Measurements from ENCODE around the gene GIGYF2. TPM values are rescaled to one million over a fixed set of nuclear protein-coding genes. Genes with fewer than 3 reads are reported as not detected.
A peak's percentile ranks its signal among the peaks of the same experiment; 100 is the strongest.

The GIGYF2 gene
- total and polyA plus RNA-seq, 2 of the 4 experiments (the other 2 are of a cell fraction), result 14.7 to 66.0 TPM

GRCh38 chr2:232838406-232838874 is 141.3 kb downstream of the GIGYF2 start:
- Histone ChIP-seq H3K4me2 (ENCODE audit: low read depth, low read length) (no peak overlapping the region), H4K91ac (ENCODE audit: insufficient read depth, low read depth, low read length) (no peak overlapping the region), H3K18ac (ENCODE audit: low read depth, low read length) (no peak overlapping the region), H4K8ac (ENCODE audit: low read depth in 2 of 2, low read length in 2 of 2) (no peak overlapping the region), H3K79me1 (ENCODE audit: low read depth in 1 of 2, low read length in 2 of 2) (peaks cover 9 to 27% of the 10 kb centered on the region in 2 experiments), H3K4ac (ENCODE audit: low read depth, low read length) (no peak overlapping the region), H3K56ac (ENCODE audit: extremely low read depth, insufficient read depth, low read length) (no peak overlapping the region), H4K20me1 (ENCODE audit: insufficient read depth, low read length) (no peaks in the 10 kb centered on the region; the same call in 1 of the 2 replicates), H2AK9ac (replicated peaks; ENCODE audit: low read depth, low read length, poor library complexity) (no peak overlapping the region), H2AK5ac (ENCODE audit: low read depth, low read length) (no peak overlapping the region), H3K27me3 (ENCODE audit: control insufficient read depth, insufficient read depth, low read length) (no peaks in the 10 kb centered on the region), H3K14ac (replicated peaks; ENCODE audit: low read depth, low read length) (no peak overlapping the region), H4K5ac (ENCODE audit: low read depth, low read length) (no peak overlapping the region), H3K27ac (ENCODE audit: insufficient read depth, low read length) (no peak overlapping the region), H3K9ac (ENCODE audit: low read depth, low read length) (no peak overlapping the region), H3K9me1 (ENCODE audit: insufficient read depth, low read length) (no peaks in the 10 kb centered on the region), H2BK15ac (ENCODE audit: low read depth, low read length) (no peak overlapping the region), H2BK5ac (ENCODE audit: low read depth, low read length, poor library complexity, severe bottlenecking) (no peak overlapping the region), H3K4me1 (ENCODE audit: control insufficient read depth, insufficient read depth, low read length) (peaks cover 5% of the 10 kb centered on the region), H3K36me3 (ENCODE audit: control insufficient read depth, insufficient read depth, low read length) (peaks cover 28% of the 10 kb centered on the region), H2BK20ac (ENCODE audit: low read depth, low read length) (no peak overlapping the region), H3K4me3 (ENCODE audit: insufficient read depth, low read depth, low read length) (no peak overlapping the region), H3K9me3 (ENCODE audit: control insufficient read depth, insufficient read depth, low read length) (no peaks in the 10 kb centered on the region), H2BK120ac (ENCODE audit: low read depth, low read length) (no peak overlapping the region), H2AFZ (replicated peaks; ENCODE audit: low read length, poor library complexity) (no peak overlapping the region), H3K23ac (ENCODE audit: low read depth, low read length) (no peak overlapping the region)
- BruUV-seq (replicated peaks), result no TSS peak
- ATAC-seq (ENCODE audit: low read depth), result peak; percentile 35; the same call in 1 of the 2 replicates
- peak; percentile 29 for DNase-seq
- CTCF ChIA-PET, result no interaction called here
- in situ Hi-C loops (cut with MboI; ENCODE audit: low sequenced_read_pairs) (no loop called here), dilution Hi-C loops (cut with HindIII; ENCODE audit: low sequenced_read_pairs, unreplicated experiment) (no loop called here), intact Hi-C loops (cut with micrococcal nuclease) (no loop called here)
- WGBS, 2 experiments (ENCODE audit: extremely low coverage in 2 of 2, insufficient read length in 1 of 2), result 43% methylated on average over 1 of the region's 2 CpGs; no CpG with 5 or more reads in 1 of the 2 experiments
- no peak for TF ChIP-seq MAZ (IDR thresholded peaks at IDR 0.05; ENCODE audit: borderline replicate concordance, low read depth, low read length)
- no peak for TF ChIP-seq CTCF (conservative IDR thresholded peaks at IDR 0.05; ENCODE audit: low read depth, low read length)
- no peak for TF ChIP-seq USF2 (IDR thresholded peaks at IDR 0.05; ENCODE audit: low read depth, low read length)
- POLR2A ChIA-PET (ENCODE audit: unreplicated experiment), result no interaction called here

Measured in IMR-90 (cell line).